ENCODE measurements around the gene SMIM38. TPM values are rescaled to one million over a fixed set of nuclear protein-coding genes. Genes with fewer than 3 reads are reported as not detected.

Gene SMIM38
- total RNA-seq, 1 experiment from 2014 or later: not detected

DNA sequence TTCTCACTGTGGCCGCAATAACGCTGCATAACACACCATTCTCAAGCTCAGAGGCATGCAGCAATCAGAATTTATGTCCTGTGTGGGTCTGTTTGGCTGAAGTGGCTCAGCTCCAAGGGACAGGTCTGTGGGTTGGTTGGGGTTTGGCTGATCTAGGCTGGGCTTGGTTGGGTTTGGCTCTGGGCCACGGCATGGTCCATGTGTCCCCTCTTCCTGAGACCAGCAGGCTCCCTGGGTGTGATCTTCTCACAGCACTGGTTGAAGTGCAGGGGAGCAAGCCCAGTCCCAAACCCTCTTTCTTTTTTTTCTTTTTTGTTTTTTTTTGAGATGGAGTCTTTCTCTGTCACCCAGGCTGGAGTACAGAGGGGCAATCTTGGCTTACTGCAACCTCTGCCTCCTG lies 25.0 kb downstream of the SMIM38 start:
- DNase-seq (ENCODE audit: low read depth): no peak

DNA sequence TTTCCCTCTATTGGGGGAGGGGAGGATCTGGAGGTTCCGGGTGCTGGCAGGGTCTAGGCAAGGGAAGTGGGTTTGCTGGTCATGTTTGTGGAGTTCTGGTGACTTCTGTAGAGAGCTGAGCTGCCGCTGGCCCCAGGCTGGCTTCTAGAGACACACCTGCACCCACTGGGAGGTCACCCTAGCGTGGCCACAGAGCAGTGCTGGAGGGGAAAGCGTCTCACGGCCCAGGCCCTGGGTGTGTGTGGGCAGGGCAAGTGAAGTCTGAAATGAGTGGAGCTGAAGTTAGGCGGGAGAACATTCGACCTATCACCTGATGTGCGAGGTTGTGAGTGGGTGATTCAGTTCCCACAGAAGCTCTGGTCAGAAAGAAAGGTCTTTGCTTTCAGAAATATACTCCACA lies 27.9 kb downstream of the SMIM38 start:
- no peak for DNase-seq (ENCODE audit: low read depth)

DNA sequence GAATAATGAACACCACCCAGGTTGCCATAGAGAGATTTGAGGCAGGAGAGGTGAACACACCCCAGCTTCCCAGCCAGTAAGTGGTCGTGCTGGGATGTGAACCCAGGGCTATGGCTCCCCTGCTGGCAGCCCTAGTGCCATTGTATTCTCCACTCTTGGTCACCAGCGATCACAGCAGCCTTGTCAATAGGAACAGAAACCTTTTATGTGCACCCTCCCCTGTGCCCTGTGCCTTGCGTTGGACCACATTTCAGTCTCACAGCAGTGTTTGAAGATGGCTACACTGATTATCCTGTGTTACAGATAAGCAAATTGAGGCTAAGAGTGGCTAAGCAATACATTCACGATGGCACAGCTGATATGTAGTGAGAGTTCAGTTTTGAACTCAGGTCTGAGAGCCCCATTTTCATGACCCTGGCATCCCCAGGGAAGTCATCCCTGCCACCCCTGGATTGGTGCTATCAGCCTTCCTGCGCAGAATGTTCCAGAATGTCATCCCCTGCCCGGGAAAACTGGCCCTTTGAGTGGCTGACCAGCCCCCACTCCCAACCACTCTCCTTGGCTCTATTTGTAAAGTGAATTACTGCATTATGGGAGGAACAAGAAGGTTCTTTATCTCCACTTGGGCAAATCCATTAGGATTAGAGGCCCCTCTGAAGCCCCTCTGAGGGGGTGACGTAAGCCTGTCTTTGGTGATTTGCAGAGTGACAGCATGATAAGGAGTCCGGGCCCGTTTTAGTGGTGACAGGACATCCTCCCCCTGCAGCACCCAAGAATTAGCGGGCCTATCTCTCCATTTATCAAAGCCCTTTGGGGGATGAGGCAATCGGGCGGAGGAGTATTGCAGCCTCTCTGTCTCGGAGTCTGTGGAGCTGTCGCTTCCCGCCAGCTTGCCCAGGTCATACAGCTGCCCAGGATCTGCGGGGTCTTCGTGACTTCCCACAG lies 30.9 kb downstream of the SMIM38 start:
- DNase-seq (ENCODE audit: low read depth): no peak

DNA sequence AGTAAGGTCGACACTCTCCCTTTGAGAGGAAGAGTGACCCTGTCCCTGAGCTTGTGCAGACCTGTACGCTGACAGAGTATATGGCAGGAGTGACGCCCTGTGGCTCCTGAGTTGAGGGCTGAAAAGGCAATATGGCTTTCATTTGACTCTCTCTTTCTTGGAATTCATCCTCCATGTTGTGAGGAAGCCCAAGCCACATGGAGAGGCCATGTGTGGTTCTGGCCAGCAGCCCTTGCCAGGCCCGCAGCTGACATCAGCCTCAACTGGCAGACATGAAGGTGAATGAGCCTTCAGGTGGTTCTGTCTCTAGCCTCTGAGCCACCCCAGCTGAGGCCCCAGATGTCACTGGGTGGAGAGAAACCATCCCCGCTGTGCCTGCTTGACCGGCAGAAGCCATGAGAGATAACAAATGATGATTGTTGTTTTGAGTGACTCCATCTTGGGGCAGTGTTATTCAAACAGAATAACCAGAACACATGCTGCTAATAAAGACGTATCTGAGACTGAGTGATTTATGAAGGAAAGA lies 31.9 kb downstream of the SMIM38 start:
- no peak for DNase-seq (ENCODE audit: low read depth)

DNA sequence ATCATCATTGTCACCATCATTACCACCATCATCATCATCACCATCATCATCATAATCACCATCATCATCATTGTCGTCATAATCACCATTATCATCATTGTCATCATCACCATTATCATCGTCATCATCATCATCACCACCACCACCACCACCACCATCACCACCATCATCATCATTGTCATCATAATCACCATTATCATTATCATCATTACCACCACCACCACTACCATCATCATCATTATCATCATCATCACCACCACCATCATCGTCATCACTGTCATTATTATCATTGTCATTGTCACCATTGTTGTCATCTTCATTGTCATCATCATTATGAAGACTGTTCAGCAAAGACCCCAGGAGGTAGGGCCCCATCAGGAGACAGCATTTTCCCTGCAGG lies 33.3 kb downstream of the SMIM38 start:
- no peak for DNase-seq (ENCODE audit: low read depth)

DNA sequence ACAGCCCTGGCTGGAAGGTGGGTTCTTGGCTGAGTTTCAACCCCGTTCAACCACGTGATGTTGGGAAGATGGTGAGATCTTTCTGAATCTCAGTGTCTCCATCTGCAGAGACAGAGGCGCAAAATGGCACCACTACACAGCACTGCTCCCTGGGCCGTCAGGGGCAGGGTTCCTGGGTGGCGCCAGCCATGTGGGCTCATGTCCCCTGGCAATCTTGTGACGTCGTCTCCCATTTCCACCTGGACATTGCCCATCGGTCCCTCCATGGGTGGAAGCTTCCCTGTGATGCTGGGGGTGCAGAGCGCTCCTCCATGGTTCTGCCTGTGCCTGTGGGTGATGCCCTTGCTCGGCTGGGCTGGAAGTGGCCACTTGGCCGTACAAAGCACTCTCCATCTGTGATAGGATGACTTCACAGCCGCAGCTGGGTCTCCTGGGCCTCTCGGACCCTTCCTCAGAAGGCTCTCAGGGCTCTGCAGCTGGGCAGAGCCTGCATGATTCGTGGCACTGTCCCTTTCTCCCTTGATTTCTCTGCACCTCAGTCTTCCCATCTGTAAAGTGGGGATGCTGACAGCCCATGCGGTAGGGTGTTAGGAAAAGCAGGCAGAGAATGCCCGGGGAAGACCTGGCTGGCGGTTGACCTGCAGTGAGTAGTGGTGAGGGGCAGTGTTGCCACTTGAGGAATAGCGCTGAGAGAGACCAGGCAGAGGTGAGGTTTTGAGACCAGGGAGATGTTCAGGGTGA lies 35.2 kb downstream of the SMIM38 start:
- no peak for DNase-seq (ENCODE audit: low read depth)

DNA sequence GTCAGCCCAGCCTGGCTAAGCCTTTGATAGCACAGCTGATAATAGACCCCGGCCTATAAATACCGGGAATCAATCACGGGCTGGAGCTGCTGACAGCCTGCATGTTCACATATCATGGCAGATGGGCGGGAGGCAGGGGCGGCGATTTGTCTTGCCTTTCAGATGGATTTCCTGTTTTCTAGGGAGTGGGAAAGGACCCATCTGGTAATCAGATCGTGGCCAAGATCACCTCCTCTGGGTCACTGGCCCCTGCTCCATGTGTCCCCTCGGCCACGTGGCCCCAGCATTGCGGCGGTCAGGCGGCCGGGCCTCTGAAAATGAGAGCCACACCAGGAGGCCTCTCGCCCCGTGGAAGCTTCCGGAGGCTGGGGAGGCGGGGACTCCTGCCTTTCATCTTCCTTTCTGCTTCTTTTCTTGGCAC lies 36.6 kb downstream of the SMIM38 start:
- DNase-seq (ENCODE audit: low read depth): no peak

DNA sequence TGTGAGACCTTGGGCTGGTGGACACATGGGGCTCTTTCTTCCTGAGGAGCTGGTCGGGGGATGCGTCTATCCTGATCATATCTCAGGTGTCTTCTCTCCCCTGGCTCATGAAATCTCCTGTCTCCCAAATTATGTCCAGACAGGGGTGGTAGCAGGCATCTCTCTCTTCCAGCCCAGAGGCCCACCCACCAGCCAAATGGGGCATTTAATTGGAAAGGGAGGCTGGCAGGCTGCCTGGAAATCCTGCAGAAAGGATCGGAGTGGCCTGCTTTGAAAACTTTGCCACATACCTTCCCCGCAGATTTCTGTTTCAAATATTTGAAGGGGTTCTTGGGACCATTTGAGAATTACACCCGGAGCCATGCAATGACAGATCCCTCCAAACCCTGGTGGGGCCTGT lies 37.4 kb downstream of the SMIM38 start:
- no peak for DNase-seq (ENCODE audit: low read depth)

DNA sequence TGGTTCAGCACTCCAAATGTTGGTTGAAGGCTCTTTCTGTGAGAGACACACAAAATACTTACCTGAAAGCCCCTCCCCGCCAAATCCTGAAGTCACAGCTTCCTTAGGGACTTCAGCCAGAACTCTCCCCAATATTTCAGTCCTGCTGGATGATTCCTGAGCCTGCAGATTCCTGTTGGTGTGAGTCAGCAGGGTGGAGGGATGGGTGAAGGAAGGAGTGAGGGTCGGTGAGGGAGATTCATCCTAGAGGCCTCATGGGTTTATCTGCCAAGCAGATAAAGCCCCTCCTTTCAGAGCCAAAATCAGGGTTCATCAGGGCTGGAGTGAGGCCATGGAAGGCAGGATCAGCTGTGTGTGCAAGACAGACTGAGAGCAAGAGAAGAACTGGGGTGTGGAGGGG lies 37.9 kb downstream of the SMIM38 start:
- no peak for DNase-seq (ENCODE audit: low read depth)

DNA sequence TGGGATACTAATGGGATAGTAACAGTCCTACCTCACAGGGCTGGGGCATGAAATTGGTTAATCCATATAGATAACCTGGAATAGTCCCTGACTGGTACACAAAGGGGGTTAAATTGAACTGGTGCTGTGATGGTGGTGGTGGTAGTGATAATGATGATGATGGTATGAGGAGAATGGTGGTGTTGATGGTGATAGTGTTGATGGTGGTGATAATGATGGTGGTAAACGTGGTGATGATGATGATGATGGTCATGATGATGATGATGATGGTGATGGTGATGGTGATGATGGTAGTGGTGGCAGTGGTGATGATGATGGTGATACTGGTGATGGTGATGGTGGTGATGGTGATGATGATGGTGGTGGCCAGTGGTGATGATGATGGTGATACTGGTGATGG lies 38.7 kb downstream of the SMIM38 start:
- DNase-seq (ENCODE audit: low read depth): no peak

DNA sequence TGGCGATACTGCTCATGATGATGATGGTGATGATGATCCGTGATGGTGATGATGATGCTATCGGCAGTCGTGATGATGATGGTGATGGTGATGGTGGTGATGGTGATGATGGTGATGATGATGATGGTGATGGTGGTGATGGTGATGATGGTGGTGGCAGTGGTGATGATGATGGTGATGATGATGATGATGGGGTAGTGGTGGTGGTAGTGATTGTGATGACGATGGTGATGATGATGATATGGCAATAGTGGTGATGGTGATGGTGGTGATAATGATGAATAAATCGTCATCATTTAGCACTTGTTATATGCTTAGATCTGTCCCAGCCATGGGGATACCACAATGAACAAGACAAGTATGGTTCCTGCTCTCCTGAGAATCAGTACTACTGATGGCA lies 39.2 kb downstream of the SMIM38 start:
- no peak for DNase-seq (ENCODE audit: low read depth)

DNA sequence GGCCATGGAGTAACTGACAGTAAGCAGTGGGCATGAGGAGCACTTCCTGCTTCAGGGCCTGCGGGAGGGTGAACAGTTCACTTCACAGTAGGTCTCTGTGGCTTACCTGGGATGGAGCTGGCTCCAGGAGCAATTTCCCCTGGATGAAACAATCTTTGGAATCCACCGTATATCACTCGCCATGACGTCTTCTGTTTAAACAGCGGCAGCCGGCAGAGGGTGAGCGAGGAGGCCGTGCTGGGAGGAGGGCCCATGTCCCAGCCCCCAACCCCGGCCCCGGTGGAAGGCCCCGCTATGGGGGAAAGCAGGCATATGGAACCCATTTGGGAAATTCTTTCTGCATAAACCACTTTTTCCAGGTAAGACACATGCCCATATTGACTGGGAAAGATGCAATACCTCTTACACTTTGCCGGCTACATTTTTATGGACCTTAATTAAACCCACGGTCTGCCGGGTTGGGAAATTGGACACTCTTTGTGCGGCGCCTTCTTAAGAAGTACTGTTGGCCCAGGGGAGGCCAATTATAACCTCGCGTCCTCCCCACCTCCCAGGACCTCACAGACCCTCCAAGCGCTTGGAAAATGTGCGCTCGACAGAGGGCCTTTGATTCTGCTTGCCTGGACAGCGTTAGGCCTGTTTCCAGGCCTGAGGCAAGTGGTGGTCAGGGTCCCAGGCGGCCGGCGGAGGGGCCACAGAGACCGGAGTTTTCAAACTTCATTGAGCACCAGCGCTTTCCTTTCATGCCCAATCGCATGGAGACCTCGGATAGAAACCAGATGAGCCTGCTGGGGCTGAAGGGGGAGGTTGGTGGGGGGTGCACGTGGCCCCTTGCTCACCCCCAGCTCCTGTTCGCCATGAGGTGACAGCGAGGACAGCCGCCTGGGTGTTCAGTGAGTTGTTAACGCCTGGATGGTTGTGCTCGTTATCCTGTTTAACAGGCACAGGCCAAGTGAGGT lies 40.4 kb downstream of the SMIM38 start:
- no peak for DNase-seq (ENCODE audit: low read depth)

DNA sequence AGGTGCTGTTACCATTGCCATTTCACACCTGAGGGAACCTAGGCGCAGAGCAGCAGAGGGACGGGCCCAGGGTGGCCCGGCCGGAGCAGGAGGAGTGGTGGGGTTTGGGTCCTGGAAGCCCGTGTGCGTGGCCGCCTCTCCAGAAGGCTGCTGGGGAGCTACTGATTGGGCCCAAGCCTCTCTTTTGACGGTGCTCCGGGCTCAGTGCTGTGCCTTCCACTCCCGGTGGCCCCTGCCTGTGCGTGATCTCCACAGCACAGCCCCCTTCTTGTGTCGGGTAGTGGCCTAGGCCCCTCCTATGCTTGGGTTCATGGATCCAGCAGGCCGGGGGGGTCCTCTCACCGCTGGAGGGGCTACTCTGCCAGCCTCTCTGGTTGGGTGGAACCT lies 41.0 kb downstream of the SMIM38 start:
- no peak for DNase-seq (ENCODE audit: low read depth)

DNA sequence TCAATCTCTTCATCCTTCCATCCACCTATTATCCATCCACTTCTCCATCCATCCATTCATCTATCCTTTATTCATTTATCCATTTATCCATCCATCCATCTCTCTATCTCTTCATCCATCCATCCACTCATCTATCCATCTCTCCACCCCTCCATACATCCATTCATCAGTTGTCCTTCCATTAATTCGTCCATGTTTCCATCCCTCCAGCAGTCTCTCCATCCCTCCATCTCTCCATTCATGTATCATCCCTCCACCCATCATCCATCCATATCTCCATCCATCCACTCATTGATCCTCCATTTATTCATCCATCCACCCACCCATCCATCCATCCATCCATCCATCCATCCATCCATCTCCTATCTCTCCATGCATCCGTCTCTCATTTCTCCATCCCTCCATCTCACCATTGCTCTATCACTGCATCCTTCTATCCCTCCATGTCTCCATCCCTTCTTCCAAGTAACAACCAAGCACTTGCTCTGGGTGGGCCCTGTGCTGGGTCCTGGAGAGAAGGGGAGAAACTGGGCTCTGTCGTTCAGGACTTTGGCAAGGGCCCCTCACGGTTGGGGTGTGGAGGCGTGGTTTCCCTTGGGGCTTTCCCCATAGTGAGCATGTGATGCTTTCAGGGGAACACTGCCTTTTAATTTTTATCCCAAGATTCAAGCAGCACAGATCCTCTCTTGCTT lies 43.3 kb downstream of the SMIM38 start:
- DNase-seq (ENCODE audit: low read depth): no peak

DNA sequence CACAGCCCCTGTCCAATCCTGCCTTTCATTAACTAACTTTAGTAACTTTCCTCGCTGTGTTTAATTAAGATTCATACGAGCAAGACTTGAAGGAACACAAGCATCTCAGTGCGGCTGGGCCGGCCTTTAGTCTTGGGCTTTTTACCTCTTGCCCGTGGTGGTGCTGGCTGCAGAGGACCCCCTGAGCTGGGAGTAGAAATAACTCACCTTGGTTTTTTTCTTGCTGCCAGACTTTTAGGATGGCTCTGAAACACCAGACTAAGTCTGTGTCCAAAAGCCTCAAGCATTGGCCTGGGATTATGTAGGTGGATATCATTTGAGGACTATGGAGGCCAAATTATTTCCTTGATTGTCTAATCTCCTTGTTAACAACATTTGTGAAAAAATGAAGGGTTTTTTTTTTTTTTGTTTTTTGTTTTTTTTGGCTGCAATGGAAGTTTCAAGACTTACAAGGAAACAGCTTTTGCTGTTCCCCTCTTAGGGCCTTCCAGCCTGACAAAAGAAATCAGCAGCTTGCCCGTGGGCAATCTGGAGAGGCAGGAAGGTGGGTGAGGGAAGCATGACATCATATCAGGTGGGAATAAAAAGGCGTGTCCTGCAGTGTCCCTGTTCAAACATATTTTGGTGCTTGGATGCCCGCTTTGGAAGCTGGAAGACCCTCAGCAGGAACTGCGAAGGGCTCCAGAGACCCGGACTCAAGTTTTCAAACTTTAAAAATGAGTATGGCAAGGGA lies 44.0 kb downstream of the SMIM38 start:
- DNase-seq (ENCODE audit: low read depth): no peak

DNA sequence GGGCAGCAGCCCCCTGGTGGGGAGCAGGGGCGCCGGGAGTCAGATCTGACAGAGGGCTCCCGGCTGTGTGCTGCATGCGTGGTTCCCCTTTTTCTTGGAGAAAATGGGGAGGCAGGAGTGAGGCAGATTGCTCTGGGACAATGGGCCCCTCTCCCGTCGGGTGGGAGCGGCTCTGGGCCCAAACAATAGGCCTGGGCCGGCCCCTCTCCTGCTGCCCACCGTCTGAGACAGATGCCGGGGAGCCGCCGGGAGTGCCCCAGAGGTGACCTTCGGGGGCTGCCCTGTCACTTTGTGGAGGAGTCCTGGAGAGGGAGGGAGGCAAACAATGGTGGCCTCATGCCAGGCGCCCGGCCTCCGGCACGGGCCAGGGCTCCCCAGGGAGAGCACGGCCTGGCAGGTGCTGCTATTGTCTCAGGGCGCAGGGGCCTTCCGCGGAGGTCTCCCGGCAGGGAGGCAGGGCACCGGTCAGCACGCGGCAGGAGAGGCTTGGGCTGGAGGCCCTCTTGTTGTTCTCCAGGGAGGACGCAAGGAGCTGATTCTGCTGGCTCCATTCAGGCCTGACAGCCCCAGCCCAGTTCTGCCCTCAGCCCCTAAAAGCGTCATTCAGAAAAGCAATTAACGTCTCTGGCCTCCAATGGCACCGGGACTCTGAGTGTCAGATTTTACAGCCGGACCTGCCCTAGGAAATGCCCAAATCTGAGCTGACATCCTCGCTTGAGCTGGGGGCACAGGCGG lies 44.8 kb downstream of the SMIM38 start:
- DNase-seq (ENCODE audit: low read depth): no peak

DNA sequence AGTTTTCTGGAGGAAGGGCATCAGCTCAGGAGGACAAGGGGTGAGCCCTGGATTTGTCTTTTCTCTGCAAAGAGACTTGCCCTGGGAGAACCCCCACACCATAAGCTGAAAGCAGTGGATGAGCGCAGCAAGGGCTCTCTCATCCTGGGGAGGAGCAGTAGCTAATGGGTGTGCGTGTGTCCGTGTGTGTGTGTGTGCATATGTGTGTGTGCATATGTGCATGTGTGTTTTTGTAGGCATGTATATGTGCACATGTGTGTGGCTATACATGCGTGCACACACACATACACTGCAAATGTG lies 45.3 kb downstream of the SMIM38 start:
- no peak for DNase-seq (ENCODE audit: low read depth)

DNA sequence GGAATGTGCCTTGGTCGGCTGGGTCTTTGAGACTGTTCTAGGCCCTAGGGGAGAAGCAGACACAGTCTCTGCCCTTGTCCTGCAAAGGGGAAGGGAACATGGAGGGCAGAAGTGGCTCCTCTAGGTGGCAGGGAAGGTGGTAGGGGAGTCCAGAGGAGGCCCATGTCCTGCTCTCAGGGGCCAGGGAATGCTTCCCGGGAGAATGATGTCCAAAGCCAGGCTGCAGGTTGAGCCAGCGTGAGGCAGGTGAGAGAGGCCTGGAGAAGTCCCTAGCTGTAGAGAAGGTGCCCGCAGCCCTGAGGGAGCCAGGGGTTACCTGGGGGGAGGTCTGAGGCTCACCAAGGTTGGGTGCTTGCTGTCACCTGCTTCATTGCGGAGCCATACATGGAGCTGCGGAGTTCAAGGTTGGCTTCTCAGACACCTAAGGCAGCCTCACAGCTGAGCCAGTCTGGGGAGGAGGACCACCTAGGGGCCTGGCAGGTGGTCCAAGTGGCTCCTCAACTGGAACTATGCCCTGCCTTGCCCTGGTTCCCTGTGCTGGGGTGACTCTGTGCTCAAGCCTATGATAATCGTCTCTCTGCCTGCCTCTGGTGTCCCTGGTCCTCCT lies 46.1 kb downstream of the SMIM38 start:
- DNase-seq (ENCODE audit: low read depth): no peak

DNA sequence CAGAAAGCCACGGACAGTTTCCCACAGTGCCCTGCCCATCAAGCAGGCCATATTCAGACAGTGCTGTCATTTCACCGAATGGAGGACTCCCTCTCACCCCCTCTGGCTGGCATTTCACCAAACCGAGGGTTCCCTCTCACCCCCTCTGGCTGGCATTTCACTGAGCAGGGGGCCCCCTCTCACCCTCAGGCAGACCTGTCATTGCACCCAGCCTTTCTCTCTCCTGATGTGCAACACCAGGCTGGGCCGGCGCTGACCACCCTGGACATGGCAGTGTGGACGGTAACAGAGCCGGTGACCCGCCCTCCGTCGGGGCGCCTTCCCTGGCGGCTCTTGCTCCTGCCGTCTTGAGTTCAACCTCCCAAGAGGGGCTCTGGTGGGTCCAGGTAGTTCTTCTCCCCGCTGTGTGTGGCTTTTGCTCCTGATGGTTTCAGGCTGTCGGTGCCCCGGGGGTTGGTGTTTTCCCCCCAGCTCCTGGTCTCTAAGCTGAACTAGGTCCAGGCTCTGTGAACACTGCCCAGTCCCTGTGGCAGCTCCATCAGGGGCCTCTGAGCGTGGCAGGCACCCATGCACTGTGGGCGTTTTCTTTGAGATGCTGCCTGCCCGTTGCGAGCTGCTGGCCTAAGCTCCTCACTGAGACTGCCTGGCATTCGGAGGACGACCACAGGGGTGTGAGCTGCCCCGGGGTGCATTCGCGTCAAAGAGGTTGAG lies 46.9 kb downstream of the SMIM38 start:
- DNase-seq (ENCODE audit: low read depth): no peak

All from M059J (cell line).